GM21390 (cell line): ENCODE data around the gene RAN.
A peak's percentile ranks its signal among the peaks of the same experiment; 100 is the strongest.
"Not testable (repeated sequence)": the region's sequence is repeated elsewhere in the genome, so short reads cannot be mapped to it uniquely, and the experiment has no call there.

Experiments
- ATAC-seq: cut with Tn5 transposase; IDR thresholded peaks from one replicate; pipeline ENCODE4 v1.9.1; 2021; ENCODE audit not compliant: unreplicated experiment

The RAN gene

DNA sequence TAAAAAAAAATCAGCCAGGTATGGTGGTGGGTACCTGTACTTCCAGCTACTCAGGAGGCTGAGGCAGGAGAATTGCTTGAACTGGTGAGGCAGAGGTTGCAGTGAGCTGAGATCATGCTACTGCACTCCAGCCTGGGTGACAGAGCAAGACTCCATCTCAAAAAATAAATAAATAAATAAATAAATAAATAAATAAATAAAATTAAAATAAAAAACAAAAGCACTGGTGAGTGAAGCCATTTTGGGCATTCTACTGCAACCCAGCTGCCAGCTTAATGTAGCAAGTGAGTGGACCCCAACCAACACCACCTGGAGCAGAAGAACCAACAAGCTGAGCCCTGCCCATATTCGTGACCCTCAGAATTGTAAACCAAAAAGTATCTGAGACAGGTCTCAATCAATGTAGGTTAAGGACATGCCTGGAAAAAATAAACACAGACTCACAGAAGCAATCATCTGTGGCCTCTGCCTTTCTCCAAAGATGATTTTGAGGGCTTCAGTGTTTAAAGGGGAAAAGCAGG lies 23.0 kb upstream of the RAN start:
- ATAC-seq = not testable (repeated sequence)

DNA sequence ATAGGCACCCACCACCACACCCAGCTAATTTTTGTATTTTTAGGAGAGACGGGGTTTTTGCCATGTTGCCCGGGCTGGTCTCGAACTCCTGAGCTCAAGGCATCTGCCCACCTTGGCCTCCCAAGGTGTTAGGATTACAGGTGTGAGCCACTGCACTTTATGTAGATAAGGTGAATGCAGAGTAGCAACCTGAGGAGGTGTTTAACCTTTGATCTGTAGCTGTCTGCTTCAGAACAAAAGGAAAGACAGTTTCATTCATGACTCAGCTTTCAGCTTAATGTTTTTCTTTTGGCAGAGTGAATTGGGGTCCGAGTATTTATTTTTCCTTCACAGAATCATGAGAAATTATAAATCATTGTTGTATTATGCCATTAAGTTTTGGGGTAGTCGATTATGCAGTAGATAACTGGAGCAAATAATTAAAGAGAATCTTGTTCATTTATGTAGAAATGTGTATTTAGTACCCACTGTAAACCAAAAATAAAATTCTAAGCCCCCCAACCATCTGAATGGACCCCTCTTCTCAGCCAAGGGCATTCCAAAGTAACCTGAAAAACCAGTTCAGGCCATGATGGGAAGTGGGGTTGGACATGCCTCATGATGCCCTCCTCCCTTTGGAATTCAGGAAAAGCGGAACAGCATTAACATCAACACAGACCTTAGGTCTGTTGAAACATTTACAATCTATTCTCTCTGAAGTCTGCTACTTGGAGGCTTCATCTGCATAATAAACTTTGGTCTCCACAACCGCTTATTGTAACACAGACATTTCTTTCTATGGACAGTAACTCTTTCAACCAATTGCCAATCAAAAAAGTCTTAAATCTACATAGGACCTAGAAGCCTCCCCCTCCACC lies 22.1 kb upstream of the RAN start:
- ATAC-seq = no peak

DNA sequence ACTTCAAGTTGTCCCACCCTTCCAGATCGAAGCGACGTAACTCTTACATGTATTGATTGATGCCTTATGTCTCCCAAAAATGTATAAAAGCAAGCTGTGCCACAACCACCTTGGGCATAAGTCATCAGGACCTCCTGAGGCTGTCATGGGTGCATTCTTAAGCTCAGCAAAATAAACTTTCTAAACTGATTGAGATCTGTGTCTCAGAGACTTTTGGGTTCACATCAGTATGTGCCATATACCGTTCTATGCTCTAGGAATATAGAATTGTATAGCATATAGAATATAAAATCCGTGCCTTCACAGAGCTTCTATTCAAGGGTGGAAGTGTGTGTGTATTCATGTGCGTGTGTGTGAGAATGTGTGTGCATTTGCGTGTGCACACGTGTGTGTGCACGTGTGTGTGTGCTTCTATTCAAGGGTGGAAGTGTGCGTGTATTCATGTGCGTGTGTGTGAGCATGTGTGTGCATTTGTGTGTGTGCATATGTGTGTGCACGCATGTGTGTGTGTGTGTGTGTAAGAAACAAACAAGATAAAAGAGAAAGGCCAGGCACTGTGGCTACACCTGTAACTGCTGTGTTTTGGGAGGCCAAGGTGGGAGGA lies 21.3 kb upstream of the RAN start:
- no peak for ATAC-seq

DNA sequence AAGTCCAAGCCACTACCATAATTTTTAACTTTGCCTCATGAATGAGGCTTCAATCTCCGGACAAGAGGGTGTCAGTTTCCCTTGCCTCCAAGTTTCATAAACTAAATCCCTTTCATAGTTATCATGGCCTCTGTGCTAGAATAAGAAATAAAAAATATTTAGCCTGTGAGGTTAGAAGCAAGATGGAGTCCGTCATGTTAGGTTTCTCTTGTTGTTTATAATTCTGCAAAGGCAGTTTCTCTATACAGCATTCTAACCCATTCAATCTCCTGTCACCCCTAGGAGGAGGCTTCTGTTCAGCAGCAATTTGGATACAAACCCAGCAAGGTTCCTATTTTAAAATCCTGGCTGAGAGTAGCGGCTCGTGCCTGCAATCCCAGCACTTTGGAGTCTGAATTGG lies 15.8 kb upstream of the RAN start:
- ATAC-seq = no peak

DNA sequence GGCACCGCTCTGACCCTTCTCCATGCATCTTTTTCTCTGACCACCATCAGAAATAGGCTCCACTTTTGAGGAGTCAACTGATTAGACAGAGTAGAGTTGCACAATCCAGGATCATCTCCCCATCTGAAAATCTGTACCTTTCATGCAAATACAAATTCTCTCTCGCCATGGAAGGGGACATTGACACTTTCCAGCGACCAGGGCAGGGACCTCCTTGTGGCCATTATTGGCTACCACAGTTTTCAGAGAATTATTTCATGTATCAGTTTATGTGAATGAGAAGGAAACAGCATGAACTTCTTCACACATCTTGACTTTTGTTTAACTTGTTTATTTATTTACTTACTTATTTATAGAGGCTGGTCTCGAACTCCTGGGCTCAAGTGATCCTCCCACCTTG lies 13.8 kb upstream of the RAN start:
- ATAC-seq = no peak

DNA sequence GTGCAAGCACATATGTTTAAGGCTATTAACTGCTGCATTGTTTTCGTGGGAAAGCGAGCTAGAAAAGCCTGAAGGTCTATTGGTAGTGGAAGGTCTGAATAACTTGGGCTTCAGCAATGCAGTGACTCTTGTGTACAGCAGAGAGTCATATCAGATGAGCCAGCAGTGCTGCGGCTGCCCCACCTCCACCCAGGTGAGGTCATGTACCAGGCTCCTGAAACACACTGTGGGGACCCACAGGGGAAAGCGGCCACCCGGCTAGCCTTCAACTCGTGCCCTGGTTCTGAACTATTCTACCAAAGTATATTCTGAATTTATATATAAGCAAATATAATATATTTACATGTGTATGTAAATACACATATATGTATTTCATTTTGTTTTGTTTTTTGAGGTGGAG lies 12.7 kb upstream of the RAN start:
- no peak for ATAC-seq

DNA sequence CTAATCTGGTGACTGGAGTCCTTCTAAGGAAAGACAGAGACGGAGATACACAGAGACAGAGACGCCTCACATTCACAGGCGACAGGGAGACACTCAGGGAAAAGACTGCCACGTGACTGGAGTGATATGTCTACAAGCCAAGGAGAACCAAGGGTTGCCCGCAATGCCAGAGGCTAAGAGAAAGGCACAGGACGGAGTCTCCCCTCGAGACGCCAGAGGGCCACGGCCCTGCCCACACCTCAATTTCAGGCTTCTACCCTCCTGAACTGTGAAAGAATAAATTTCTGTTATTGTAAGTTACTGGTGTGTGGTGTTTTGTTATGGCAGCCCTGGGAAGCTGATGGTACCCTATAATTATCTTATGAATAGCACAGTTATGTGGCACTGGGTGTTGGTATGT lies 11.6 kb upstream of the RAN start:
- ATAC-seq = no peak

DNA sequence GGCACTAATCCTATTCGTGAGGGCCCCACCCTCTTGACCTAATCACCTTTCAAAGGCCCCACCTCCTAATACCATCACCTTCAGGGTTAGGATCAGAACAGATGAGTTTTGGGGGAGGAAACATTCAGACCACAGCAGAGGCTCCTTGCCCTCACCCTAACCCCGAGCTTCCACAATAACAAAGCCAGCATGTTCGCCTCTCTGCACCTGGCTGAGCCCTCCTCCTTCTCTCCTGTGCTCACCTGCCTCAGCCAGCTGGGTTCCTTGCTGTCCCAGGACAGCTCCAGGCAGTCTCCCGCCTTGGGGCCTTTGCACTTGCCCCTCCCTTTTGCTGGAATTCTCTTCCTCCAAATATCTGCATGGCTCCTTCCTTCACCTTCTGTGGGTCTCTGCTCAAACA lies 9.7 kb upstream of the RAN start:
- ATAC-seq = no peak

DNA sequence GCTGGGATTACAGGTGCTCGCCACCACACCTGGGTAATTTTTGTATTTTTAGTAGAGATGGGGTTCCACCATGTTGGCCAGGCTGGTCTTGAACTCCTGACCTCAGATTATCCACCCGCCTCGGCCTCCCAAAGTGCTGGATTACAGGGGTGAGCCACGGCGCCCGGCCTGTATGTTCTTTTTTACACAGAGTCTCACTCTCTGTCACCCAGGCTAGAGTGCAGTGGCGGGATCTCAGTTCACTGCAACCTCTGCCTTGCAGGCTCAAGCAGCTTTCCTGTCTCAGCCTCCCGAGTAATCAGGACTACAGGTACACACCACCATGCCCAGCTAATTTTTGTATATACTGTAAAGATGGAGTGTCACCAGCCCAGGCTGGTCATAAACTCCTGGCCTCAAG lies 9.1 kb upstream of the RAN start:
- ATAC-seq = not testable (repeated sequence)

DNA sequence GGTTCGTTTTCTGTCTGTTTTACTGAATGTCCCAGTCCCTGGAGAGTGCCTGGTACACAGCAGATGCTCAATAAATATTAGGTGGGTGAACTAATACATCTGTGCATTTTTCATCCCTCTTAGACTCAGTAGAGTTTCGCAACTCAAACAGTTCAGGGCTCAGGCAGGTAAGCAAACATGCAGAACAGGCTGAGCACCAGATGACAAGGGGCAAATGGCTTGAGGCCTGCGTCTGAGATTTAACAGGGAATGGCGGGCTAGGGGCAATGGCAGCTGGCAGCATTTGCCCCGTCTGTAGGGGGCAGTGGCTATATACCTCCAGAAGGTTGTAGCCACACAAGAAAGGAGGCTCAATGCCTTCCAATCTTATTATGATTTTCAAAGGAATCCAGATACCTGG lies 8.6 kb upstream of the RAN start:
- ATAC-seq = no peak

DNA sequence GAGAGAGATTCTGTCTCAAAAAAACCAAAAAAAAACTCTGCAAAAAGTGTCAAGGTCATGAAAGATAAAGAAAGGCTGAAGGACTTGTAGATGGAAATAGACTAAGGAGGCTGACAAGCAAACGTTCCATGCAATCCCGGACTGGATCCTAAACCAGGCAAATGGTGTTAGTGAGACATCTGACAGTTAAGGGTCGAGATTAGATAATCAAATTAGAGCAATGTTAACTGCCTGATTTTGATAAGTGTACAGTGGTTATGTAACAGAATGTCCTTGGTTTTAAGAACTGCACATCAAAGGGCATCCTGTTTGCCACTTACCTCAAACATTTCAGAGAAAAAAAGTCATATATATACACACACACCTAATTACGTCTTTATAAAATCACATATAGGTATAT lies 3.5 kb upstream of the RAN start:
- ATAC-seq = no peak

DNA sequence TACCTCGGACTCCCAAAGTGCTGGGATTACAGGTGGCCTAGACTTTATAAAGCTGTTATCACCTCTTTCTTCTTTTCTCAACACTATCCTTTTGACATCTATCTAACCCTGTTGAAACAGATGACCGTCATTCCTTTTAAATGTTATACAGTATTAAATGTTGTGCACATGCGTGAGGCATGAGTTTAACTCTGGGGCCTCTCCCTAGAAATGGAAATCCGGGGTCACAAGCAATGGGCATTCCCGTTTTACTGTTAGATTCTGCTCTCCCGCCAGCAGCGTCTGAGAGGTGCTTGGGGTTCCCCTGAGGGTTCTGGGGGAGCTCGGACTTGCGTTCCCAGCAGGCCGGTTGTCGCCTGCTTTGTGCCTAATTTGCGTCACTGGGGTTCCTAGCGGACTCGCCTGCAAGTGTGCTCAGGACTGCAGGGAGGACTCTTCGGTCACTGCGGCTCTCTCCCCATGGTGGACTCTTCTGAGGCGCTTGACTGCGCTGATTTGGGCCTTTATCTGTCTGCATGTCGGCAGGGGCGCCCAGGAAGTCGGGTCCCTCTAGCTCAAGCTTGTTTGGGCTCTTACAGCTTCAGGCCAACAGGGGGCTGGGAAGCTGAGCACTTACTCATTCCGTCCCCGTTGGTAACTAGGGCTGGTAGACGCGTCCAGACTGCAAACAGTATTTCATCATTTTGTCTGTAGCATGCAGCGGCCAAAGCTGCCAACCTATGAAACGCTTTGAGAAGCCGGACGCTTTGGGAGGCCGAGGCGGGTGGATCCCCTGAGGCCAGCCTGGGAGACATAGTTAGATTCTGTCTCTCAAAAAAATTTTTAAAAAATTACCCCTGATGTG lies 1.2 kb upstream of the RAN start:
- peak; percentile 49 for ATAC-seq

DNA sequence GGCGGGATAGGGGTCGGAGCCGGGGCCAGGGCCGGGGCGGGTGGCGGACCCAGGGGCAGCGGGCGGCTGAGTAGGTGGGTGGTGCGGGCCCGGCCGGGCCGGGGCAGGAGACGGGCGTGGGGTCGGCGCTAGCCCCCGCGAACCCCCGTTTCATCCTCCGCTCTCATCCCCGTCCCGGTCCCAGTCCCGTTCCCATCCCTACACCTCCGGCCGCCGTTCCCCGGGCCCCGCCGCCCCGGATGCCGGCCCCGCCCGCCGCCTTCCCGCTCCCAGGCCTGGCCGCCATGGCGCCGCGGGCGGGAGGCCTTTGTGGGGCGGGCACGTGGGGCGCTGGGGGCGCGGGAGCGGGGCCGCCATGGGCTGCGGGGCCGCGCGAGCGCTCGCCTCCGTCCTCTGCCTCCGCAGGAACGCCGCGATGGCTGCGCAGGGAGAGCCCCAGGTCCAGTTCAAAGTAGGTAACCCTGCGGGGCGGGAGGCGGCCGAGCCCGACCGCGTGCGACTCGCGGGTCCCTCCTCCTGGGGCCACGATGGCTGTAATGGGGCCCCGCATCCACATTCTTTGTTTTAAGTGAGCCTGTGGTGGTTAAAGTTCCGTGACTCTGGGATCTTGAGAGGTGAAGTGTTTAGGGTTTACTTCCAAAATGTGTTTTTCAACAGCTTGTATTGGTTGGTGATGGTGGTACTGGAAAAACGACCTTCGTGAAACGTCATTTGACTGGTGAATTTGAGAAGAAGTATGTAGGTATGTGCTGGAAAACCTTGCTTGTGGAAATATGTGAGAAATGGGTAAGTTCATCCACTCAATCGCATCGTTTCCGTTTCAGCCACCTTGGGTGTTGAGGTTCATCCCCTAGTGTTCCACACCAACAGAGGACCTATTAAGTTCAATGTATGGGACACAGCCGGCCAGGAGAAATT lies 572 bp downstream of the RAN start:
- peak; percentile 33 for ATAC-seq

DNA sequence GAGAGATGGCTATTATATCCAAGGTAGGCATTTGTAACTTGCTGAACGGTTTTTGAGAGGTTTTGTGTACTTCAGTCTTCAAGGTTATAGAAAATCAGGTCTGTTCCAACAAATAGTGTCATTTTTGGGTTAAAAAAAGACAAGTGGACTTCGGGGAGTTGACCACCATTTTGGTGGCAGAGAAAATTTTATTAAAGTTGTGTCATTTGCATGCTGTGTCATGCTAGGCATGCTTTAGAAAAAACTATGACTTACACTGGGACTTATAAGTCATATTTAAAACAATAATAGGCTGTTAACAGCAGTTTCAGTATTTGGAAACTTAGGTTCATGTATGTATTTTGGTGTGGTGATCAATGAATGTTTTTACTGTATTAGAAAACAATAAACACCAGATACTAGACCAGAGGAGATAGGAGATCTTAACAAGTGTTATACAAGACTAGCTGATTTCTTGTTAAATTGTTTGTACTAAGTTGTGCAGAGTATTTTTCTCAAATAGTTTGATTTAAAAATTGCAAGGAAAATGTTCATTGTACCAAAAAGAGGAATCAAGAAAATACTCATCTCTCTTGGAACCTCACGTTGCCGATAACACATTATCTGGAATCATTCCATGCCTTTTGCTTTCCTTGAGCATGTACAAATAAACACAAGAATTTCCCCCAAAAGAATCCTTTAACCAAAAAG lies 1.4 kb downstream of the RAN start:
- no peak for ATAC-seq

DNA sequence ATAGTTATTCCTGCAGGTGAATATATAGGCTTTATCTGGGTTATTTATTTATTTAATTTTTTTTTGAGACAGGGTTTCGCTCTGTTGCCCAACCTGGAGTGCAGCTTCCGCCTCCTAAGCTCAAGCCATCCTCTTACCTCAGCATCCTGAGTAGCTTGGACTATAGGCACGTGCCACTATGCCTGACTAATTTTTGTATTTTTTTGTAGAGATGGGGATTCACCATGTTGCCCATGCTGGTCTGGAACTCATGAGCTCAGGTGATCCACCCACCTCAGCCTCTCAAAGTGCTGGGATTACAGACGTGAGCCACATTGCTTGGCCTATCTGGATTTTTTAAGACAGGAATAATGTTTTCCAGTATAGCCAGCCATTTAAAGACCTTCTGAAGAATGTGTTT lies 2.0 kb downstream of the RAN start:
- no peak for ATAC-seq

DNA sequence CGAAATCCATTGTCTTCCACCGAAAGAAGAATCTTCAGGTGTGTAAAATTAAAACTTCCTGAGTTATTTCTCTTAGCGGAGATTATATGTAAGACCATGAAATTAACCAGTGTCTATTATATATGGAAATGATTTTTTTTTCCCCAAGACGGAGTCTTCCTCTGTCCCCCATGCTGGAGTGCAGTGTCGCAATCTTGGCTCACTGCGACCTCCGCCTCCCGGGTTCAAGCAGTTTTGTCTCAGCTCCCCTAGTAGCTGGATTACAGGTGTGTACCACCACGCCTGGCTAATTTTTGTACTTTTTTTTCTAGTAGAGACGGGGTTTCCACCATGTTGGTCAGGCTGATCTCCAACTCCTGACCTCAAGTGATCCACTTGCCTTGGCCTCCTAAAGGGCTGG lies 2.8 kb downstream of the RAN start:
- ATAC-seq = no peak

DNA sequence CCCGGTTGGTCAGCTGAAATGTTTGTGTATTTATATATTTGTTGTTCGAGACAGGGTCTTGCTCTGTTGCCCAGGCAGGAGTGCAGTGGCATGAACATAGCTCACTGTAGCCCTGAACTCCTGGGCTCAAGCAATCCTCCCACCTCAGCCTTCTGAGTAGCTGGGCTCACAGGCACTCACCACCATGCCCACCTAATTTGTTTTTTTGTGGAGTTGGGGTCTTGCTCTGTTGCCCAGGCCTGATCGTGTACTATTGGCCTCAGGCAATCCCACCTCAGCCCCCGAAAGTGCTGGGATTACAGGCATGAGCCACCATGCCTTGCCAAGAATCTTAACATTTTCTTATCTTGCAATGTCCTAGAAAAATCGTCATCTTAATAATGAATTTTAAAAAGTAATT lies 3.3 kb downstream of the RAN start:
- no peak for ATAC-seq

DNA sequence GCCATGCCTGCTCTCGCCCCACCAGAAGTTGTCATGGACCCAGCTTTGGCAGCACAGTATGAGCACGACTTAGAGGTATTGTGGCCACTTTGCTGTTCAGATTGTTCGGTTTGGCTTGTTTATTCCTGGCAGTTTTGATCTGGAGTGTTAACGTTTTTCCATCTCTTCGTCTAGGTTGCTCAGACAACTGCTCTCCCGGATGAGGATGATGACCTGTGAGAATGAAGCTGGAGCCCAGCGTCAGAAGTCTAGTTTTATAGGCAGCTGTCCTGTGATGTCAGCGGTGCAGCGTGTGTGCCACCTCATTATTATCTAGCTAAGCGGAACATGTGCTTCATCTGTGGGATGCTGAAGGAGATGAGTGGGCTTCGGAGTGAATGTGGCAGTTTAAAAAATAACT lies 3.8 kb downstream of the RAN start:
- ATAC-seq = not testable (repeated sequence)

DNA sequence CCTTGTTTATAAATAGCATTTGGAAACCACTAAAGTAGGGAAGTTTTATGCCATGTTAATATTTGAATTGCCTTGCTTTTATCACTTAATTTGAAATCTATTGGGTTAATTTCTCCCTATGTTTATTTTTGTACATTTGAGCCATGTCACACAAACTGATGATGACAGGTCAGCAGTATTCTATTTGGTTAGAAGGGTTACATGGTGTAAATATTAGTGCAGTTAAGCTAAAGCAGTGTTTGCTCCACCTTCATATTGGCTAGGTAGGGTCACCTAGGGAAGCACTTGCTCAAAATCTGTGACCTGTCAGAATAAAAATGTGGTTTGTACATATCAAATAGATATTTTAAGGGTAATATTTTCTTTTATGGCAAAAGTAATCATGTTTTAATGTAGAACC lies 4.4 kb downstream of the RAN start:
- no peak for ATAC-seq

DNA sequence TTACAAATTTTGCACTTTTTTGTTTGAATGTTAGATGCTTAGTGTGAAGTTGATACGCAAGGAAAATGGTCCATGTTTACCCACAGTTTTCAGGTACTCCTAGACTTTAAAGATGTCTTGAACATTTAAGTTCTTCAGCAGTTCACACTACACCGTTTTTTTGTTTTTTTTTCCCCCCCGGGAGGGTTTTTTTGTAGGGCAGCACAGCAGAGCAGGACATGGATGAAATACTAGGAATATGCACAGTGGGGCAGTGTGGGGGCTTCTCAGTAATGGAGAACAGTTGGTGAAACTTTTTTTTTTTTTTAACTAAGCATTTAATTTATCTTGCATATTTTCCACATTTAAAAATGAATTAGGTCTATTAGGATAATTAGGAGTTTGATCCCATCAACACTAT lies 4.9 kb downstream of the RAN start:
- ATAC-seq = no peak
